Stimulated activated CD4-positive, alpha-beta T cell treated with anti-CD3 and anti-CD28 coated beads, Interleukin-1b, Interleukin-23, amount 100 ng/mL, for 48 hours (primary cell): ENCODE results near the gene POLN.

Experiments
- DNase-seq: peaks from one replicate; pipeline ENCODE4 v3.0.0-alpha.2; 2020

POLN gene

GRCh38 chr4:2066571-2067445 lies 175.1 kb downstream of the POLN start:
- DNase-seq: no peak

DNA sequence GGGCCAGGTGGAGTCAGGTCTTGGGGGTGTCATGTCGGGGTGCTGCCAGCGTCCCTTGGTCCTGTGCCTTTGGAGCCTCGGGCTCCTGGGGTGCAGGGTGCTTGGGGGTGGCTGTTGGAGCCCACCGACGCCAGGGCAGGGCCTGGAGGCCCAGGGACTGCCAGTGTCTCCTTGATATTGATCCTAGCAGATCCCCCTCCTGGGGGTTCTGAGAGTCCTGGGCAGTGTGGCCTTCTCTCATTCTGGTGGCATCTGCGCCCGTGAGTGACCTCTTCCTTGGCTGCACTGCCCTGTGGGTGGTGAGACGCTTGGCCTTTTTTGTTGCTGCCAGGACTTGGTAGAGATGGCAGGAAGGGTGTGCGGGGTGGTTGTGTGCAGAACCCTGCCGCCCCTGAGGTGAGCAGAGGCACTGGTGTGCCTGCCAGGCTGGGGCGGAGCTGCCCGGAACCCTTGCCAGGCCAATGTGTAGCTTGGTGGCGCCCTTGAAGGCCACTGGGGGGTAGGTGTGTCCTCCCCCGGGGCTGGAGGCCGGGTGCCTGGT lies 175.8 kb downstream of the POLN start:
- no peak for DNase-seq

DNA sequence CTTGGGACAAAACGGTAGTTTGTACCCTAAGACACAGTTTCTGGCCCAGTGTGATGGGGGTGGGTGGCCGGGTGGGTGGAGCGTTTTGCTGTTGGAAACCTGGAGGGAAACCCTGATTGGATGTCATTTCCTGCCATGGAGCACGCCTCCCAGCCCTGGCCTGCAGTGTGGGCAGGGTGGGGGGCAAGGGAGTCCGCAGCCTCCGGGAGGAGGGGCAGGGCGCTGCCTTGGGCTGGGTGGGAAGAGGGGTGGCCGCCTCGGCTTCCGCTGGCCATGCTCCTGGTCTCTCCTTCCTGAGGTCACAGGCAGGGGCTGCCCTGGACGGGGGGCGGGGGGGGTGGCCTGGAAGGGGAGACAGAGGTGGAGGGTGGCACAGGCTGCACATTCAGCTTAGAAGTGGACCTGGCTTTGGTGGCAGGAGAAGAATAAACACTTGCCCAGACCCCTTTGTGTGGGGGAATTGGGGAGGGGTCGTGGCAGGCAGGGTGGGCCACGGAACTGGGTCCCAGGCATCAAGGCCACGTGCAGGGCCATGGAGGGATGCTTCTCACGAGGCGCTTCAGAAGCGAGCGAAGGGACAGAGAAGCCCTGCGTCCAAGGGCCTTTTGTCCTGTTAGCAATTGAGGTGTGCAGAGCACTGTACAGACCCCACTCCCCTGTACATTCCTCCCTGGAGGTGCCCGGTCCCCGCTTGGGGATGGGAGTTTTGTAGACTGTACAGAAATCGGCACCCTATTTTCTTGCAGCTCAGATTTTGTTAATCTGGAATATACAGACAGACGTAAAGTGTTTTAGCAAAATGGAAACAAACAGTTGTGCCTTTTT lies 176.6 kb downstream of the POLN start:
- no peak for DNase-seq

DNA sequence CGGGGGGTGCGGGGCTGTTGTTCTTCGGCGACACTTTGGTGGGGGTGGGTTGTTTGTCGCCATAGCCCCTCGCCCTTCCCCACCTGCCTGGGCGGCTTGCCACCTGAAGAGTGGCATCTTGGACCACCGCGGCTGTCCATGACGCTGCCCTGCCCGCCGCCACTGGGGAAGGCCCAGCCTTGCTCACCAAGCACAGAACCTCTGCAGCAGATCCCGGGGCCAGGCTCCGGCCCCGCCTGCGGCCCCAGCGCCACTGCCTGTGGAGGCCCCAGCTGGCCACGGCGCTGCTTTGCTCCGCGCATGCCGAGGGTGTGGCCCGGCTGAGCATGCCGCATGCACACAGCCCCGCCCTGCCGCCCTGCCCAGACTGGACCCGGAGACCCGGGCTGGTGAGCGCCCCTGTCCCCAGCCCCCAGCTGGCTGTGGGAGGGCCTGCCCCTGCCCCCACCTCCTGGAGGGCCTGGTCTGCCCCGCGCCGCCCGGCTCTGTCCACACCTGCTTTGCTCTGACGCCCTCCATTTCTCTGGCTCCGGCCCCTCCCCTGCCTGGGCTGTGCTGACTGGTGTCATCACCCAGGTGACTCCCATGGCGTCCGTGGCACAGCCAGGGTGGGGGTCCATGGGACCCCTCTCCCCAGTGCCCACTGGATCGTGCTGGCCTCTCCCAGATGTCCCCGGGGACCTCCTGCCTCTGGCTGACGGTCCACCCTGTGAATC lies 177.5 kb downstream of the POLN start:
- DNase-seq: no peak

- DNase-seq: no peak
Measured at GRCh38 chr4:2063557-2064275, 178.2 kb downstream of the POLN start.

GRCh38 chr4:2062808-2063524 lies 179.0 kb downstream of the POLN start:
- no peak for DNase-seq

DNA sequence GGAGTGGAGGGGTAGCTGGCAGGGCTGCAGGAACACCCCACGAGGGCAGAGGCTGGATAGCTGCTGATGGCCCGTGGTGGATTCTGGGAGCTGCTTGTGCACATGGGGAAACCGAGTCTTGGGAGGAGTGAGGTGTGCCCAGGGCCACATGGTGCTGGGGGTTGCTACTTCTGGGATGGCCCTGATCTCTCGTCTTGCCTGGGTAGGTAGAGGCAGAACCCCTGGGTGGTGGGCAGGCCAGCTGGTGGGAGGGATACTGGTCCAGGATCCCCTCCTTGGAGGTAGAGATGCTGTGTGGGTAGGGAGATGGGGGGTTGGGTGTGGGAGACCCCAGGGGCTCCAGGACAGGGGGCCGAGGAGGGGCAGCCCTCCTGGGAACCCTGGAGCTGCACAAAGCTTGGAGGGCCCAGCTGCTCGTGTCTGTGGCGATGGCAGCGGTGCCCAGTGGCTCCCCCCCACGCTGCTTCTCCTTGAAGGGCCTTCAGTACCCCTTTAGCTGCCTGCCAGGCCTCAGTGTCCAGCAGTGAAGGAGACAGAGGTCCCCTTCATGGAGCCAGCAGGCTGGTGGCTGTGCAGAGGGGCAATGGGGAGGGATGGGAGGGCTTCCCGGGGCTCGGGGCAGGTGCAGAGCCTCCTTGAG lies 179.6 kb downstream of the POLN start:
- DNase-seq: no peak

- DNase-seq: no peak
Measured at GRCh38 chr4:2061186-2062131, 180.5 kb downstream of the POLN start.

- no peak for DNase-seq
Measured at GRCh38 chr4:2060611-2061185, 181.2 kb downstream of the POLN start.

DNA sequence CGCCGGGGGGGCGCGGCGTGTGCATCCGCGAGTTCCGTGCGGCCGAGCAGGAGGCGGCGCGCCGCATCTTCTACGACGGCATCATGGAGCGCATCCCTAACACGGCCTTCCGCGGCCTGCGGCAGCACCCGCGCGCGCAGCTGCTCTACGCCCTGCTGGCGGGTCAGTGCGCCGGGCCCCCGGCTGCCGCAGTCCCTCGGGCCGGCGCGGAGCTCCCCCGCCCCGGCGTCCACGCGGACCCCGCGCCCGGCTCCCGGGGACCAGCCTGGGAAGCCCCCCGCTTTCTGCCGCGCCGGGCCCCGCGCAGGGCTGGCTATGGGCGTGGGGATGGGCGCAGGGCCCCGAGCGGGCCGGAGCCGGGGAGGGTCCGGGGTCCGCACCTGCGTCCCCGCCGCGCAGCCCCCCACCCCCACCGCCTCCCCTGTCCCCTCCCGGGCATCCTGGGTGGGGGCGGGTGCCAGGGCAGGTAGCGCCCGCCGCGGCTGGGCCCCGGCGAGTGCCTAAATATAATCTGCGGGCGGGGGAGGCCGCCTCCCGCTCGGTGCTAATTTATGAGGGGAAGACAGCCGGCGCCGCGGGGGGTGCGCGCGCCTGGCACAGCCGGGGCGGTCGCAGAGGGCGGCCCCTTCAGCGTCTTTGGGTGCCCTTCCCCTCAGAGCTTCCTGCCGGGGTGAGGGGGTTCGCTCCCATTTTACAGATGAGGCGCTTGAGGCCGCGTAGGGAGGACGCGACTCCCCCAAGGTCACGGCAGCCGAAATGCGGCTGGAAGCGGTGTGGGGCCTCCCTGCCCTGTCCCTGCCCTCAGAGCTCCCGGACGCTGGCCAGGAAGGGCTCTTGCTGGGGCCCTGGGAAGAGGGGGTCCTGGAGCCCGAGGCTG lies 182.0 kb downstream of the POLN start:
- no peak for DNase-seq

GRCh38 chr4:2059046-2059725 lies 182.7 kb downstream of the POLN start, which contains the start of gene NAT8L:
TSS of gene NAT8L (plus strand) at chr4:2059327. CDS start at chr4:2059512, 185 bp downstream.
- no peak for DNase-seq

DNA sequence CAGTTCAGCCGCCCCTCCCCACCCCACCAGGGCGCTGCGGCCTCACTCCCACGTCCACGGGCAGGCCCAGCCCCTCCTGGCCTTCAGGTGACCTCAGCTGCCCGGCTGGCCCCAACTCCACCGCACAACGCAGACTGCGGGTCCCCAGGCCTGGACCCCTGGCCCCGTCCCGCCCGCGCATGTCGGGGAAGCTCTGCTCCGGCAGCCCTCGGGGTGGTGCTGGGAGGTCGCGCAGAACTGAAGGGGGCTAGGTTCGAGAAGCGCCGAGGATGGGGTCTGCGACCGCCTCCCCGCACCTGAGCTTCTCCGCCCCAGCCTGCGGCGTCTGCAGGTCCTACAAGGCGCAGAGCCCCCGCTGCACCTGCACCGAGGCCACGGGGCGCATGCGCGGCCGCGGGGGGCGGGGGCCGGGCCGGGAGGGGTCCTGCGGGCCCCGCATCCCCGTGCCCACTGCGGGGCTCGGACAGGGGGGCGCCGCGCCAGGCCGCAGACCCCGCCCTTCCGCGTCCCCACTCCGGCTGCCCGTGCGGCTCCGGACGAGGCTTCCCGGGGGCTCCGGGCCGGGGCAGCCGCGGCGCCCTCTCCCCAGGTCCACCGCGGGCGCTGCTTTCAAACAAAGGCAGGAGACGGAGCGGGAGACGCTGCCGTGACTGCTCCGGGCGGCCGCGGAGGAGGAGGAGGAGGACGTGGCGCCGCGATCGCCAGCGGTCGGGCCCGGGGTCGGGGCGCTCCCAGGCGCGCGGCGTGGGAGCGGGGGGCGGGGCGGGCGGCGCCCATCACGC lies 183.5 kb downstream of the POLN start:
- DNase-seq: no peak

GRCh38 chr4:2057382-2058065 lies 184.4 kb downstream of the POLN start:
- DNase-seq: no peak

- DNase-seq: no peak
Measured at GRCh38 chr4:2054217-2054616, 187.7 kb downstream of the POLN start.

DNA sequence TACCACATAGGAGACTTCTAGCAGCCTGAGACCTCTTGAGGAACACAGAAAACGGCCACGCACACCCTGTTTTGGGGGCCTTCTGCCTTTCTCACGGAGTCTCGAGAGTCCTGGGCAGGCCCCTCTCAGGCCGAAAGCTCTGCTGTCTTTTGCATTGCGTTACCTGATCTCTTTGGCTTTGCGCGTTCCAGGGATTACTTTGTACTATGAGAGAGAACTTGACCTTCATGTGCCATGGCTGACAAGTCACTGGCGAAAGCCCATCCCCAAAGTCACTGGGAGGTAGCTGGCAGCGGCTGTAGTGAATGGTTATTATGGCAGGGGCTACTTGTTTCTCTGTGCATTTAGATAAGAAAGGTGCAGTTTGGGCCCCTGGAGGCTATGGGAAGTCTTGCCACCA lies 190.8 kb downstream of the POLN start:
- no peak for DNase-seq

DNA sequence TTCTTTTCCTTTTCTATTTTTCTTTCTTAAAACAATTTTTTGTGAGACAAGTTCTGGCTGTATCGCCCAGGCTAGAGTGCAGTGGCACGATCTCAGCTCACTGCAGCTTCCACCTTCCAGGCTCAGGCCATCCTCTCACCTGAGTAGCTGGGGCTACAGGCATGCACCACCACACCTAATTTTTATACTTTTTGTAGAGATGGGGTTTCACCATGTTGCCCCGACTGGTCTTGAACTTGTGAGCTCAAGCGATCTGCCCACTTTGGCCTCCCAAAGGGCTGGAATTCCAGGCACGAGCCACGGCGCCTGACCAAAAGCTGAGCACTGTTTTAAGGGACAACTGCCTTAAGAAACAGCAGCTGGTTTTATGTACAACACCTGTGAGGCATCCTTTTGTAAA lies 192.1 kb downstream of the POLN start:
- no peak for DNase-seq
